HepG2 (cell line): Measurements from ENCODE around the gene IFIT1B. TPM values are rescaled to one million over a fixed set of nuclear protein-coding genes. Genes with fewer than 3 reads are reported as not detected.
A peak's percentile ranks its signal among the peaks of the same experiment; 100 is the strongest.

Experiments
- ATAC-seq: fragments of 200-7000 bp; cut with Tn5 transposase; 3 replicates; pipeline ENCODE4 v1.9.1; 2020; ENCODE audit warnings: mild to moderate bottlenecking, moderate library complexity
- BruUV-seq: library from RNA; stranded (reverse); fragments of 400-500 nt; replicated peaks from 2 replicates; lab custom pipeline; 2021; lab: Mats Ljungman, UMichigan
- CTCF ChIA-PET: fragments of 300-600 bp; formaldehyde crosslinking; extraction: SDS; loops from one replicate; lab custom pipeline; 2021; ENCODE audit warnings: low total read pairs, inconsistent platforms, low intra/inter-chr PET ratio; lab: Yijun Ruan, JAX
- POLR2A ChIA-PET: fragments of 350-600 bp; sonication (Branson Sonifier 250); formaldehyde crosslinking; loops from one replicate; lab custom pipeline; 2020; ENCODE audit warnings: antibody characterized with exemption, inconsistent platforms; lab: Yijun Ruan, JAX
- DNase-seq: peaks from one replicate; pipeline ENCODE4 v3.0.0-alpha.2; 2015; ENCODE audit warnings: low spot score
- FAIRE-seq: peaks from 3 replicates; lab custom pipeline; 2011; peaks lifted over from hg19 to GRCh38; lab: Jason Lieb, UNC
- H2AFZ ChIP-seq: one replicate; pipeline ENCODE4 v1.6.1; 2011; ENCODE audit warnings: low read length, inconsistent platforms
- H3K27ac ChIP-seq: fragments of 300-600 bp; 3 replicates; pipeline ENCODE4 v1.8.0; 2011; ENCODE audit warnings: mixed run types, mild to moderate bottlenecking, mixed read lengths, low read length, inconsistent platforms; ENCODE audit not compliant: insufficient read depth; ENCODE audit errors: extremely low read length
- H3K27me3 ChIP-seq, 2 experiments: fragments of 200-600 bp in 1 of 2; 2 replicates in 1 of 2; 3 replicates in 1 of 2; pipeline versions ENCODE4 v1.6.0 to v1.8.0; 2011; ENCODE audit warnings: low read length in 2 of 2, mild to moderate bottlenecking in 2 of 2, moderate library complexity in 2 of 2, inconsistent platforms in 1 of 2; ENCODE audit not compliant: insufficient read depth in 2 of 2, control insufficient read depth in 1 of 2
- H3K36me3 ChIP-seq, 2 experiments: fragments of 200-600 bp in 1 of 2; replicated peaks in 1 of 2; 2 replicates in 1 of 2; 3 replicates in 1 of 2; pipeline versions ENCODE4 v1.5.1 to v1.8.0; 2011; ENCODE audit warnings: low read length in 2 of 2, inconsistent platforms in 1 of 2; ENCODE audit not compliant: insufficient read depth in 2 of 2, control insufficient read depth in 1 of 2
- H3K4me1 ChIP-seq: 2 replicates; pipeline ENCODE4 v1.5.1; 2012; ENCODE audit warnings: low read length, inconsistent platforms; ENCODE audit not compliant: insufficient read depth
- H3K4me2 ChIP-seq: 2 replicates; pipeline ENCODE4 v1.6.0; 2011; ENCODE audit warnings: low read depth, low read length, inconsistent platforms
- H3K4me3 ChIP-seq, 3 experiments: fragments of 200-600 bp in 1 of 3; sonication (generic), shearing (Covaris generic) in 1 of 3; replicated peaks in 1 of 3; 2 replicates each; pipeline ENCODE4 v1.5.1; 2011 to 2016; ENCODE audit warnings: low read length in 3 of 3, inconsistent platforms in 2 of 3, low read depth in 2 of 3, mild to moderate bottlenecking in 2 of 3, control low read depth in 1 of 3, mixed read lengths in 1 of 3; ENCODE audit not compliant: insufficient read depth in 1 of 3
- H3K79me2 ChIP-seq: one replicate; pipeline ENCODE4 v1.6.1; 2011; ENCODE audit warnings: low read length, inconsistent platforms; ENCODE audit not compliant: insufficient read depth
- H3K9ac ChIP-seq: 2 replicates; pipeline ENCODE4 v1.6.0; 2011; ENCODE audit warnings: mild to moderate bottlenecking, low read depth, low read length, inconsistent platforms; ENCODE audit not compliant: insufficient read depth
- H3K9me3 ChIP-seq: 2 replicates; pipeline ENCODE4 v1.5.1; 2012; ENCODE audit warnings: mild to moderate bottlenecking, low read length
- H4K20me1 ChIP-seq: 2 replicates; pipeline ENCODE4 v1.6.0; 2011; ENCODE audit warnings: inconsistent platforms, mild to moderate bottlenecking, low read length, moderate library complexity; ENCODE audit not compliant: insufficient read depth
- GABPA ChIP-seq, 2 experiments: IDR thresholded peaks; 2 replicates each; pipeline ENCODE4 v1.6.1; 2011 to 2016; ENCODE audit warnings: low read depth in 2 of 2, low read length in 1 of 2, missing biosample characterization in 1 of 2, missing genetic modification characterization in 1 of 2
- JUN ChIP-seq: sonication (generic); formaldehyde crosslinking; IDR thresholded peaks from 2 replicates; pipeline ENCODE4 v1.4.0; 2020; ENCODE audit warnings: mild to moderate bottlenecking, missing genetic modification reagents
- JUND ChIP-seq: sonication (generic); formaldehyde crosslinking; IDR thresholded peaks from 2 replicates; pipeline ENCODE4 v1.8.0; 2022; ENCODE audit warnings: mild to moderate bottlenecking, missing genetic modification reagents
- KLF13 ChIP-seq: sonication (generic); formaldehyde crosslinking; IDR thresholded peaks from 2 replicates; pipeline ENCODE4 v1.4.0; 2020; ENCODE audit warnings: mild to moderate bottlenecking, missing genetic modification reagents
- MIER3 ChIP-seq: IDR thresholded peaks from 2 replicates; pipeline ENCODE4 v1.6.1; 2016; ENCODE audit warnings: missing compliant biosample characterization, borderline replicate concordance
- SUZ12 ChIP-seq: fragments of 150-350 bp; IDR thresholded peaks from 2 replicates; pipeline ENCODE4 v1.6.1; 2014; ENCODE audit warnings: low read depth, low read length
- U2AF1 ChIP-seq: fragments of 200-400 bp; formaldehyde crosslinking; optimal IDR thresholded peaks from 2 replicates; pipeline ENCODE3; 2017; ENCODE audit warnings: mild to moderate bottlenecking, low read depth, low read length
- ZFP36L2 ChIP-seq: sonication (generic); formaldehyde crosslinking; IDR thresholded peaks from 2 replicates; pipeline ENCODE4 v1.4.0; 2020; ENCODE audit warnings: missing genetic modification reagents
- ZNF180 ChIP-seq: sonication (generic); formaldehyde crosslinking; IDR thresholded peaks from 2 replicates; pipeline ENCODE4 v1.4.0; 2020; ENCODE audit warnings: low read depth, missing genetic modification reagents, borderline replicate concordance
- ZNF329 ChIP-seq: sonication (generic); formaldehyde crosslinking; IDR thresholded peaks from 2 replicates; pipeline ENCODE4 v1.9.0; 2021; ENCODE audit warnings: low read depth, mild to moderate bottlenecking, missing genetic modification reagents
- ZNF367 ChIP-seq: sonication (generic); formaldehyde crosslinking; IDR thresholded peaks from 2 replicates; pipeline ENCODE4 v1.4.0; 2020; ENCODE audit warnings: missing genetic modification reagents, borderline replicate concordance
- ZNF549 ChIP-seq: sonication (generic); formaldehyde crosslinking; IDR thresholded peaks from 2 replicates; pipeline ENCODE4 v1.5.0; 2020; ENCODE audit warnings: missing genetic modification reagents
- WGBS: methylation state at CpG from one replicate; pipeline ENCODE4 v1.1.6; 2017; ENCODE audit warnings: low lambda C conversion rate; 5-methylcytosine and 5-hydroxymethylcytosine counted together
- in situ Hi-C: cut with HindIII; loops from 2 replicates; pipeline ENCODE4 v1.10.0; 2017; ENCODE audit warnings: low pct_unique_long_range_greater_than_20kb; ENCODE audit not compliant: extremely low pct_ligation_motif_present
- intact Hi-C: fragments of 100-400 bp; cut with micrococcal nuclease; formaldehyde crosslinking; loops from one replicate; pipeline ENCODE4 v1.10.0; 2022; ENCODE audit not compliant: unreplicated experiment
- polyA plus RNA-seq, 8 experiments: library from polyadenylated mRNA; depleted of rRNA in 3 of 8; stranded (reverse) in 7 of 8; unstranded in 1 of 8; fragments of >200 nt; fragmentation: Illumina TruSeq in 4 of 8; extraction: Trizol in 4 of 8; gene quantifications; 2 replicates each; pipeline versions ENCODE4 v1.2.1 to v1.2.3, GENCODE V29; 2011 to 2016; ENCODE audit warnings: low read depth in 4 of 8, missing spikeins in 1 of 8, mixed read lengths in 1 of 8; ENCODE audit not compliant: insufficient read depth in 1 of 8
- total RNA-seq, 5 experiments: library from RNA; depleted of rRNA; stranded (reverse); fragments of >200 nt; fragmentation: Illumina TruSeq; extraction: Trizol; gene quantifications; 2 replicates each; pipeline ENCODE4 v1.2.3, GENCODE V29; 2016; ENCODE audit warnings: low read depth in 1 of 5
- TF ChIP-seq, protein P1 (sequence below): sonication (generic); formaldehyde crosslinking; IDR thresholded peaks from 2 replicates; pipeline ENCODE4 v1.5.0; 2020; ENCODE audit warnings: mild to moderate bottlenecking, missing genetic modification reagents
- TF ChIP-seq, protein P2 (sequence below): sonication (generic); formaldehyde crosslinking; IDR thresholded peaks from 2 replicates; pipeline ENCODE4 v1.5.1; 2020; ENCODE audit warnings: missing genetic modification reagents, mild to moderate bottlenecking, borderline replicate concordance
- TF ChIP-seq, protein P3 (sequence below): sonication (generic); formaldehyde crosslinking; IDR thresholded peaks from 2 replicates; pipeline ENCODE4 v1.4.0; 2020; ENCODE audit warnings: mild to moderate bottlenecking, missing genetic modification reagents
- TF ChIP-seq, protein P4 (sequence below): sonication (generic); formaldehyde crosslinking; conservative IDR thresholded peaks from 2 replicates; pipeline ENCODE4 v1.5.0; 2020; ENCODE audit warnings: missing genetic modification reagents
- TF ChIP-seq, protein P5 (sequence below): sonication (generic); formaldehyde crosslinking; IDR thresholded peaks from 2 replicates; pipeline ENCODE4 v1.8.0; 2022; ENCODE audit warnings: missing genetic modification reagents, mild to moderate bottlenecking, inconsistent platforms, borderline replicate concordance

IFIT1B gene
- total and polyA plus RNA-seq, 2 of the 13 experiments (the other 11 are each of a cell fraction or from before 2014, with no cell fraction given), result not detected

DNA sequence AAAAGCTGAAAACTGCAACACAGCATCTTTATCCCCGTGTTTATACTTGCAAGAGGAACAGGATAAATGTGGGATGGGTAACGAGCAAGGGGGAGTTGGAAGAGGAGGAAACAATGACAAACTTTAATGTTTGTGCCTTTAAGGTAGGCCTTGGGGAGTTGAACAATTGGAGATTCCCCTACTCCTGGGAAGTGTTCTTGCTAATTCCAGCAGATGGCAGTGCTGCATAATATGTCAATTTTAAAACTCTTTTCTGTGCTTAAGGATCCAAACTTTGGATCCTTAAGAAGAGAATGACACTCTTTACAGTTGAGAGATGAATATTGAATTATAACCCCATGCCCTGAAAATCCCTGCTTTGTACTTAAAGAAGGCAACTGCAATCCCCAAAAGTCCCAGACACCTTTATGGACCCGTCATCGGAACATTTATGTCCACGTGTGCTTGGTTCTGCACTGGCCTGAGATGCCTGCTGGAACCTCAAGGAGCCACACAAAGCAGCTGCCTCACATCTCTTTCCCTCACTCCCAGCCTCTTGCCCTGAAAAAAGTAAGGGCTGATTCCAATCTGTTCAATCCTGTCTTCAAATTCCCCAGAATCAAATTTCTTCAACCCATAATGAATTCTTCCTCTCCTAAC lies 48.5 kb downstream of the IFIT1B start:
- Histone ChIP-seq H3K79me2 (no peaks in the 10 kb centered on the region), H3K27me3 (no peaks in the 10 kb centered on the region), H4K20me1 (no peaks in the 10 kb centered on the region), H3K36me3 (no peaks in the 10 kb centered on the region), H3K9ac (no peak overlapping the region), H3K9me3 (no peaks in the 10 kb centered on the region), H3K4me1 (peaks cover 20% of the 10 kb centered on the region), H3K4me3 (no peak overlapping the region), H3K4me2 (no peak overlapping the region), H2AFZ (no peak overlapping the region), H3K27ac (no peak overlapping the region)
- 27% methylated on average over 5 of the region's 5 CpGs for WGBS
- ChIA-PET CTCF (interaction anchor here (1.4 to 2.8 kb wide), 3 partner anchors 137 to 367 kb away, joined by 3 to 46 read pairs (median 4); no protein-coding TSS in a partner anchor), POLR2A (no interaction called here)
- no TSS peak for BruUV-seq
- intact Hi-C loops, result loop anchor here (1.0 to 5.0 kb wide), 4 partner anchors 138 to 366 kb away; partner anchors contain the start of gene KIF20B
- FAIRE-seq (peak; percentile 72), ATAC-seq (peak; percentile 88), DNase-seq (peak; percentile 41)
- in situ Hi-C loops, result loop anchor here (5.0 kb wide), 1 partner anchor 136 kb away; no protein-coding TSS in a partner anchor
- TF ChIP-seq, protein P1, sequence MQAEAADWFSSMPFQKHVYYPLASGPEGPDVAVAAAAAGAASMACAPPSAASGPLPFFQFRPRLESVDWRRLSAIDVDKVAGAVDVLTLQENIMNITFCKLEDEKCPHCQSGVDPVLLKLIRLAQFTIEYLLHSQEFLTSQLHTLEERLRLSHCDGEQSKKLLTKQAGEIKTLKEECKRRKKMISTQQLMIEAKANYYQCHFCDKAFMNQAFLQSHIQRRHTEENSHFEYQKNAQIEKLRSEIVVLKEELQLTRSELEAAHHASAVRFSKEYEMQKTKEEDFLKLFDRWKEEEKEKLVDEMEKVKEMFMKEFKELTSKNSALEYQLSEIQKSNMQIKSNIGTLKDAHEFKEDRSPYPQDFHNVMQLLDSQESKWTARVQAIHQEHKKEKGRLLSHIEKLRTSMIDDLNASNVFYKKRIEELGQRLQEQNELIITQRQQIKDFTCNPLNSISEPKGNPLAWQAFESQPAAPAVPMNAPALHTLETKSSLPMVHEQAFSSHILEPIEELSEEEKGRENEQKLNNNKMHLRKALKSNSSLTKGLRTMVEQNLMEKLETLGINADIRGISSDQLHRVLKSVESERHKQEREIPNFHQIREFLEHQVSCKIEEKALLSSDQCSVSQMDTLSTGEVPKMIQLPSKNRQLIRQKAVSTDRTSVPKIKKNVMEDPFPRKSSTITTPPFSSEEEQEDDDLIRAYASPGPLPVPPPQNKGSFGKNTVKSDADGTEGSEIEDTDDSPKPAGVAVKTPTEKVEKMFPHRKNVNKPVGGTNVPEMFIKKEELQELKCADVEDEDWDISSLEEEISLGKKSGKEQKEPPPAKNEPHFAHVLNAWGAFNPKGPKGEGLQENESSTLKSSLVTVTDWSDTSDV (CRISPR knock-in tag), result no peak
- TF ChIP-seq U2AF1 (no peak), ZNF367 (CRISPR knock-in tag) (no peak), MIER3 (CRISPR knock-in tag) (no peak), ZNF549 (CRISPR knock-in tag) (no peak), SUZ12 (no peak), KLF13 (CRISPR knock-in tag) (no peak), ZFP36L2 (CRISPR knock-in tag) (no peak), ZNF180 (CRISPR knock-in tag) (no peak), JUND (CRISPR knock-in tag) (no peak), GABPA (IDR thresholded peaks at IDR 0.05; ENCODE audit: low read depth, low read length) (no peak), GABPA (CRISPR knock-in tag; IDR thresholded peaks at IDR 0.05; ENCODE audit: low read depth) (no peak), JUN (CRISPR knock-in tag) (no peak), ZNF329 (no peak)
- TF ChIP-seq, protein P2, sequence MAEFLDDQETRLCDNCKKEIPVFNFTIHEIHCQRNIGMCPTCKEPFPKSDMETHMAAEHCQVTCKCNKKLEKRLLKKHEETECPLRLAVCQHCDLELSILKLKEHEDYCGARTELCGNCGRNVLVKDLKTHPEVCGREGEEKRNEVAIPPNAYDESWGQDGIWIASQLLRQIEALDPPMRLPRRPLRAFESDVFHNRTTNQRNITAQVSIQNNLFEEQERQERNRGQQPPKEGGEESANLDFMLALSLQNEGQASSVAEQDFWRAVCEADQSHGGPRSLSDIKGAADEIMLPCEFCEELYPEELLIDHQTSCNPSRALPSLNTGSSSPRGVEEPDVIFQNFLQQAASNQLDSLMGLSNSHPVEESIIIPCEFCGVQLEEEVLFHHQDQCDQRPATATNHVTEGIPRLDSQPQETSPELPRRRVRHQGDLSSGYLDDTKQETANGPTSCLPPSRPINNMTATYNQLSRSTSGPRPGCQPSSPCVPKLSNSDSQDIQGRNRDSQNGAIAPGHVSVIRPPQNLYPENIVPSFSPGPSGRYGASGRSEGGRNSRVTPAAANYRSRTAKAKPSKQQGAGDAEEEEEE, result no peak
- TF ChIP-seq, protein P3, sequence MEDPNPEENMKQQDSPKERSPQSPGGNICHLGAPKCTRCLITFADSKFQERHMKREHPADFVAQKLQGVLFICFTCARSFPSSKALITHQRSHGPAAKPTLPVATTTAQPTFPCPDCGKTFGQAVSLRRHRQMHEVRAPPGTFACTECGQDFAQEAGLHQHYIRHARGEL, result no peak
- TF ChIP-seq, protein P4, sequence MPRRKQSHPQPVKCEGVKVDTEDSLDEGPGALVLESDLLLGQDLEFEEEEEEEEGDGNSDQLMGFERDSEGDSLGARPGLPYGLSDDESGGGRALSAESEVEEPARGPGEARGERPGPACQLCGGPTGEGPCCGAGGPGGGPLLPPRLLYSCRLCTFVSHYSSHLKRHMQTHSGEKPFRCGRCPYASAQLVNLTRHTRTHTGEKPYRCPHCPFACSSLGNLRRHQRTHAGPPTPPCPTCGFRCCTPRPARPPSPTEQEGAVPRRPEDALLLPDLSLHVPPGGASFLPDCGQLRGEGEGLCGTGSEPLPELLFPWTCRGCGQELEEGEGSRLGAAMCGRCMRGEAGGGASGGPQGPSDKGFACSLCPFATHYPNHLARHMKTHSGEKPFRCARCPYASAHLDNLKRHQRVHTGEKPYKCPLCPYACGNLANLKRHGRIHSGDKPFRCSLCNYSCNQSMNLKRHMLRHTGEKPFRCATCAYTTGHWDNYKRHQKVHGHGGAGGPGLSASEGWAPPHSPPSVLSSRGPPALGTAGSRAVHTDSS (CRISPR knock-in tag), result no peak
- TF ChIP-seq, protein P5, sequence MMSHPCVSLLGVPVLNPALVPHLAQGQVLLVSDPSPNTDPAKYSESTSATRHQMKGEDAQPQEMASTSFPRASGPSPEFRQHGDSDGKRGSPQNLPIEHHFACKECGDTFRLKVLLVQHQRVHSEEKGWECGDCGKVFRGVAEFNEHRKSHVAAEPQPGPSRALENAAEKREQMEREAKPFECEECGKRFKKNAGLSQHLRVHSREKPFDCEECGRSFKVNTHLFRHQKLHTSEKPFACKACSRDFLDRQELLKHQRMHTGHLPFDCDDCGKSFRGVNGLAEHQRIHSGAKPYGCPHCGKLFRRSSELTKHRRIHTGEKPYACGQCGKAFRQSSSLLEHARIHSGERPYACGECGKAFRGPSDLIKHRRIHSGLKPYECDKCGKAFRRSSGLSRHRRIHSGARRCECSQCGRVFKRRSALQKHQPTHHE, result no peak
